Testis (tissue), 2 donors: ENCODE results near the gene C21orf58.

Experiments
- CTCF ChIP-seq, 3 experiments: fragments of 450-650 bp in 2 of 3; fragments of 200-600 bp in 1 of 3; sonication (generic) in 1 of 3; IDR thresholded peaks; one replicate each; pipeline ENCODE4 v1.5.1; 2016 to 2019; ENCODE audit warnings: antibody characterized with exemption in 3 of 3, mild to moderate bottlenecking in 2 of 3, moderate library complexity in 1 of 3
- POLR2A ChIP-seq: fragments of 450-650 bp; IDR thresholded peaks from one replicate; pipeline ENCODE4 v1.6.1; 2017; ENCODE audit warnings: antibody characterized with exemption, mild to moderate bottlenecking, moderate library complexity

GRCh38 chr21:46297338-46298271 lies 26.1 kb downstream of the C21orf58 start:
- TF ChIP-seq CTCF (IDR thresholded peaks at IDR 0.05) (no peak), POLR2A (no peak)
